Retinal pigment epithelial cell (primary cell): ENCODE data around the gene PAX5.

Experiments
- DNase-seq: peaks from one replicate; pipeline ENCODE4 v3.0.0-alpha.2; 2010; ENCODE audit warnings: low read depth
- H3K4me3 ChIP-seq: 2 replicates; pipeline ENCODE4 v1.5.1; 2011; ENCODE audit warnings: mild to moderate bottlenecking, low read length, control low read depth, moderate library complexity
- TF ChIP-seq, protein P1 (sequence below): conservative IDR thresholded peaks from 2 replicates; pipeline ENCODE4 v1.5.1; 2011; ENCODE audit warnings: low read depth, low read length, control low read depth, inconsistent platforms

PAX5 gene

DNA sequence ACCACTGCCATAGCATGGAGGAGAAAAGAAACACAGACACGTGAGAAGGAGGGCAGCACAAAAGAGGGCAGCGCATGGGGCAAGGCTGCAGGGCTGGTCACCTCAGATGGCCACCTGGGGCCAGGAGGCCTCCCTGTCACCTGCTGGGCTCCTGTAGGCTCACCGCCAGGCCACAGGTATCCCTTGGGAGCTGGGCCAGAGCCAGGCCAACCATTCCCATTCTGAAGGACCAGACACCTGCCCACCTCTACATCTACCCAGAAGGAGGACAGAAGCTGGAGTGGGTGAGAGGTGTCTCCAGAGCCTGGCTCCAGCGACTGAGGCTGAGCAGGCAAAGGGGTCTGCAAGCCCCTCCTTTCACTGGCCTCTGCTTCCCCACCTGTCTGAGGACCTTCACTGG is 103.1 kb downstream of the PAX5 start:
- H3K4me3 ChIP-seq = no peak overlapping the region
- TF ChIP-seq, protein P1, sequence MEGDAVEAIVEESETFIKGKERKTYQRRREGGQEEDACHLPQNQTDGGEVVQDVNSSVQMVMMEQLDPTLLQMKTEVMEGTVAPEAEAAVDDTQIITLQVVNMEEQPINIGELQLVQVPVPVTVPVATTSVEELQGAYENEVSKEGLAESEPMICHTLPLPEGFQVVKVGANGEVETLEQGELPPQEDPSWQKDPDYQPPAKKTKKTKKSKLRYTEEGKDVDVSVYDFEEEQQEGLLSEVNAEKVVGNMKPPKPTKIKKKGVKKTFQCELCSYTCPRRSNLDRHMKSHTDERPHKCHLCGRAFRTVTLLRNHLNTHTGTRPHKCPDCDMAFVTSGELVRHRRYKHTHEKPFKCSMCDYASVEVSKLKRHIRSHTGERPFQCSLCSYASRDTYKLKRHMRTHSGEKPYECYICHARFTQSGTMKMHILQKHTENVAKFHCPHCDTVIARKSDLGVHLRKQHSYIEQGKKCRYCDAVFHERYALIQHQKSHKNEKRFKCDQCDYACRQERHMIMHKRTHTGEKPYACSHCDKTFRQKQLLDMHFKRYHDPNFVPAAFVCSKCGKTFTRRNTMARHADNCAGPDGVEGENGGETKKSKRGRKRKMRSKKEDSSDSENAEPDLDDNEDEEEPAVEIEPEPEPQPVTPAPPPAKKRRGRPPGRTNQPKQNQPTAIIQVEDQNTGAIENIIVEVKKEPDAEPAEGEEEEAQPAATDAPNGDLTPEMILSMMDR = no peak
- no peak for DNase-seq

DNA sequence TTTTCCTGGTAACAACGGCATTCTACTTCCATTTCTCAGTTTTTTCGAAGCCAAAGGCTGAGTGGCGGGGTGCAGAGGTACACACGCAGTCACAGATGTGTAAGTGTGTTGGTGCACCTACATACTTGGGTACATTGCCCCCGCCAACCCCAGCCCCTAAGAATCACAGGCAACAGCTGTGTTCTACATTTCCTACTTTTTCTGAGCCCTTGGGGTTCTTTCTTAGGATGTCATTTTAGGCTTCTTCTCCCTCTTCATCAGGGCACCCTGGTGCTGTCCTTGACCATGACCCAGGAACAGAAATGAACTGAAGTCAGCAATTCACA is 104.8 kb downstream of the PAX5 start:
- no peak for DNase-seq
- H3K4me3 ChIP-seq = no peak overlapping the region
- TF ChIP-seq, protein P1 = no peak

DNA sequence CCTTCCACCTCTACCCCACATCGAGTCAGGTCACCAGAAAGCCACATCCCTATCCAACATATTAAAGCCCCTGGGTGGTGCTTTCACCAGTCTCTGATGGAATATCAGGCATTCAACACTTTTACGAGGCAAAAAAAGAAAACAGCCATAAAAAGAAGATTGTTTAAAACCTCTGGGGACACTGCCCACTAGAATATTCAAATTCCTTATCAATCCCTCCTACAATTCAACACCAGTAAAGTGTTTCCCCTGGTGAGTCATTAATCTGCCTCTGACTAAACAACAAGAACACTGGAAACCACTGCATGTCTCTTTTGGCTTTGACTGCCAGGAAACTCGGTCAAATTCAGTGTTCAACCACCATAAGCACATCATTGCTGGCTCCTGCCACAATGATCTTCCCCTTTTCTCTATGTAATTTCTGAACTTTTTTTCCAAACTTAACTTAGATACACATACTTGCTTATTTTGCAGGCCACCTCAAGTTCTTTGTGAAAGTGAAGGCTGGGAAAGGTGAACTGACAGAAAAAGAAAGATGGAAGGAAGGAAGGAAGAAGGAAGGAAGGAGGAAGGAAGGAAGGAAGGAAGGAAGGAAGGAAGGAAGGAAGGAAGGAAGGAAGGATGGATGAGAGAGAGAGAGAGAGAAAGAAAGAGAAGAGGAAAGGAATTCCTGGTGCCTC is 105.3 kb downstream of the PAX5 start:
- TF ChIP-seq, protein P1 = no peak
- peak; percentile 62 for DNase-seq
- no peak overlapping the region for H3K4me3 ChIP-seq

DNA sequence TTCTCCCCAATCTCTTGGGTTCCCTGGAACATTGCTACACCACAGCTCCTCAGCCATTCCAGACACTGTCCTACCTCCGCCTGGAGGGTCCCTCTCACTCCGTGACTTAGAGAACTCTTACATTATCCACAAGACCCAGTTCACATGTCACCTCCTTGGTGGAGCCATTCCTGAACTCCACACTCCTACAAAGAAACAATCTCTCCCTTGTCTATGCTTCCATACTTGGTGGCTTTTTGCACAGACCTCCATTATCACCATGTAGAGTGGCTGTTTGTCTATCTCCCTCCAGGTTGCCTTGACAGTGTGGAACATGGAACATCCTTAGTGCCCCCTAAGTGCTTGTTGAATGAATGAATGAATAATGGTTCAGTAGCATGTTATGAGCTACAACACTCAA is 105.9 kb downstream of the PAX5 start:
- no peak overlapping the region for H3K4me3 ChIP-seq
- DNase-seq = no peak
- TF ChIP-seq, protein P1 = no peak

DNA sequence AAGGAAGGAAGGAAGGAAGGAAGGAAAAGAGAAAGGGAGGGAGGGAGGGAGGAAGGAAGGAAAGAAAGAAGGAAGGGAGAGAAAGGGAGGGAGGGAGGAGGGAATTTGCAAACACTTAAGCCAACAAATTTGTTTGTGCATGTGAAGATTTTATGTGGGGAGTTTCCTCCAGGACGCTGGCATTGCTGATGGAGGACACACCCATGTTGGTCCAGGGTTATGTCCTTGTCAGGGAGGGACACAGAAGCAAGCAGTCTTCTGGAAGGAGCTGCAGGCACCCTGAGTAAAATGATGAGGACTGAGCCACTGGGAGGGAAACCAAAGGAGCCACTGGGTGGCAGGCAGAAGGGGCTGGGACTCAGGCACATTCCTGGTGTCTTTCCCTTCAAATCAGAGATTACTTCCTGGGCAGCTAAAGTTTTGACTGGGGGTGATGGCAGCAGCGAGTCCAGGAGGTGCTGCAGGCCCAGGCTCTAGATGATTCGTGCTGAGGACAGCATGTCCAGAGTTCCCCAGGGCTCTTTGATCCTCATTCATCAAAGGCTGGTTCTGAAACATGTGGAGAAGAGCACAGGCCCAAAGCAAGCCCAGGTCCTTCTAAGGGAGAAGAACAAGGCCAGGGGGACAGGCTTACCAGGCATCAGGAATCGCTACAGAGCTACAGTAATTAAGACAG is 109.2 kb downstream of the PAX5 start:
- H3K4me3 ChIP-seq = no peak overlapping the region
- TF ChIP-seq, protein P1 = no peak
- no peak for DNase-seq

DNA sequence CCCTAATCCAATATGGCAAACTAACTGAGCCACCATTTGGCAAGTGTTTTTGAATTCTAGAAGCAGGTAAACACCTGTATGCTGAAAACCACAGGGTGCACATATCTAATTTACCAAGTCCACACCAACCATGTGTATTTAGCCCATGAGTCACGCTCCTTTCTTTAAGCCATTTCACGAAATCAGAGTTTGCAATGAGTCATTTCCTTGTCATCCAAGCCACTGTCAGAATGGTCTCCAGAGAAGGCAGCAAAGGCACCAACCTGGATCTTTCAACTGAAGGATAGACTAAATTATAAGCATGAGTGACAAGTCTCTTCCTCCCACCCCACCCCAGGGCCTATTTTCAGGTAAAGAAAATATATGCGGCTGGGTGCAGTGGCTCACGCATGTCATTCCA is 110.0 kb downstream of the PAX5 start:
- no peak overlapping the region for H3K4me3 ChIP-seq
- peak; percentile 69 for DNase-seq
- TF ChIP-seq, protein P1 = no peak

DNA sequence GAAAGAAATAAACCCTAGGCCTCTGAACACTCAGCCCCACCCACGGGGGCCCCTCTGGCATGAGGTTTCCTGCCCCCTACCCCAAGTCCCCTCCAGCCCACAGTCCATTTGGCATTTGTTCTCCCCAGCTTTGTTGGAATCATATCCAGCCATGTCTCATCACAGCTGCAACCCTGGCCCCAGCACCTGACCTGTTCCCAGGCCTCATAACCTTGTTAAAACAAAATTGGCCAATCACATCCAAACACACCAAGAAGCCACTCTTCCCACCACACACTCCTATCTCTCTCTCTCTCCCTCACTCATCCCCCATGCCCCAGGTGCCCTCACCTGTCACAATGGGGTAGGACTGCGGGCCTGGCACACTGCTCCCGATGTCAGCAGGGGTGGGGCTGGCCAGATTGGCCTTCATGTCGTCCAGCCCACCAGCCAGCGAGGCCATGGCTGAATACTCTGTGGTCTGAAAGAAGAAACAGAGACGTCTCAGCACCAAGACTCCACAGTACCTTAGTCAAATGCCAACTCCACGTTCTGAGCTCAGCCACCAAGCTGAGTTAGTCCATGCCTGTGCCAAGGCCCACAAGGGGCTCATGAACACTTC is 110.9 kb downstream of the PAX5 start:
- no peak overlapping the region for H3K4me3 ChIP-seq
- DNase-seq = no peak
- TF ChIP-seq, protein P1 = no peak
